Measurements from ENCODE around the gene GLTP.
"Not testable (repeated sequence)": the region's sequence is repeated elsewhere in the genome, so short reads cannot be mapped to it uniquely, and the experiment has no call there.

The GLTP gene

DNA sequence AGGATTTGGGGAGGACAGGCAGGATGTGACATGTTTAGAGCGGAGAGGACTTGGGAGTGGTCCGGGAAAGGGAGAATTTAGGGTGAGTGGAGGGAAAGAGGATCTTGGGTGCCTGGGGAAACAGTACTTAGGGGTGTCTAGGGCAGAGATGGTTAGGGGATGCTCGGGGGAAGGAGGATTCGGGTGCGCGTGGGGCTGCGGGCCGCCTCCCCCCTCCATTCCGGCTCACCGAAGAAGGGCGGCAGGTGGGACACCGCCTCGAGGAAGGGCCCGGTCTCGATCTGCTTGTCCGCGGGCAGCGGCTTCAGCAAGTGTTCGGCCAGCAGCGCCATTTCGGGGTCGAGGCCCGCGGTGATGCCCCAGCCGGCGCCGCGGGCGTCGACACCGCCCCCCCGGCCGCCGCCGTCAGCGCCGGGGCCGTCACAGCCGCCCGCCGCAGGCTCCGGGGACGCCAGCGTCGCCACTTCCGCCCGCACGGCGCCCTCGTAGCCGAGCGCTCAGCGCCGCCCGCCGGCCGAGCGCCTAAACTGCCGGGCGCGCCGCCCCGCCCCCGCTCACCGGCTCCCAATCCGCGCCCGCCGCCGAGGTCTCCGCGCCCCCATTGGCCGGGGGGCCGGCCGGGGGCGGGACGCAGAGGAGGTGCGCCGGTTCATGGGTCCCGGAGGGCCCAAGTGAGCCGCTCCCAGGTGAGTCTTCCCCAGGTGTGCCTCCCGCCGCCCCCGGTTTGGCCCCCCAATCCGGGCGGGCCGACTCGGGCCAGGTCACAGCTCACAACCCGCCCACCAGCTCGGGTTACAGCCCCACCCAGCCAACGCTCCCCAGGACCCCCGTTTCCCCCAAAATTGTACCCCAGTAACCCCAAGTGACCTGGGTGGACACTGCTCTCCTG is at the start of gene GLTP:
Gene GLTP (minus strand): TSS at position 499 of the 889 bp plus-strand sequence. CDS start 167 bp downstream, at position 332.
- DNase-seq (ENCODE audit: low read depth in 2 of 3, low spot score in 2 of 3): peak; percentile 53 to 83 (median 66)

DNA sequence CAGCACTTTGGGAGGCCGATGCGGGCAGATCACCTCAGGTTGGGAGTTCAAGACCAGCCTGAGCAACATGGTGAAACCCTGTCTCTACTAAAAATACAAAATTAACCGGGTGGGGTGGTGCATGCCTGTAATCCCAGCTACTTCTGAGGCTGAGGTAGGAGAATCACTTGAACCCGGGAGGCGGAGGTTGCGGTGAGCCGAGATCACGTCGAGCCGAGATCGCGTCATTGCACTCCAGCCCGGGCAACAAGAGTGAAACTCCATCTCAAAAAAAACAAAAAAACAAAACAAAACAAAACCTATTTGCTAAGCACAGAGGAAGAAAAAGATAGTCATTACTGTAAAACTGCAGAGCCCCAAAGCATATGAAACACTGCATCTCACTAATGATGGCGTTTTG is 49.0 kb upstream of the GLTP start:
- DNase-seq (ENCODE audit: low read depth in 2 of 3, low spot score in 2 of 3): not testable (repeated sequence)

DNA sequence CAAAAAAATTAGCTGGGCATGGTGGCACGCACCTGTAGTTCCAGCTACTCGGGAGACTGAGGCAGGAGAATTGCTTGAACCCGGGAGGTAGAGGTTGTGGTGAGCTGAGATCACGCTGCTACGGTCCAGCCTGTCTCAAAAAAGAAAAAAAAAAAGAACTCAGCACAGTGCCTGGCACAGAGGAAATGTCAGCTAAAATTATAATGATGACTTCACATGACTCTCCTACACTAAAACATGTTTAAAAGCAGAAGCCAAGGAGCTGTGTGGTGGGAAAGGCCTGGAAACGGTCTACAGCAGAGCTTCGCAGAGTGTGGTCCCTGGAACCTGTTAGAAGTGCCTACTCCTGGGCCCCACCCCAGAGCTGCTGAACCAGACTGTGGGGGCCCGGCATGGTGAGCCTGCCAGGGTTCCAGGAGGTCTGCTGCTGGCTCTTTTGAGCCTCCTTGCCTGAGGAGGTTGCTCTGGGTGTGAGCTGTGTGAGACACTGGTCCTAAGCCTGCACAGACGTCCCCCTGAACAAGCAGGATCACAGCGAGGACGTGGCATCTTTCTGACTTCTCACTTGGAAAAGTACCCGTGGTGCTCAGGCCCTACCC is 47.8 kb upstream of the GLTP start:
- DNase-seq (ENCODE audit: low read depth in 2 of 3, low spot score in 2 of 3): no peak

- DNase-seq (ENCODE audit: low read depth in 2 of 3, low spot score in 2 of 3): no peak
Observed at GRCh38 chr12:109927622-109928021, 47.3 kb upstream of the GLTP start.

GRCh38 chr12:109926488-109927210 is 46.3 kb upstream of the GLTP start:
- no peak for DNase-seq (ENCODE audit: low read depth in 2 of 3, low spot score in 2 of 3)

- DNase-seq (ENCODE audit: low read depth in 2 of 3, low spot score in 2 of 3): no peak
Observed at GRCh38 chr12:109926016-109926415, 45.7 kb upstream of the GLTP start.

DNA sequence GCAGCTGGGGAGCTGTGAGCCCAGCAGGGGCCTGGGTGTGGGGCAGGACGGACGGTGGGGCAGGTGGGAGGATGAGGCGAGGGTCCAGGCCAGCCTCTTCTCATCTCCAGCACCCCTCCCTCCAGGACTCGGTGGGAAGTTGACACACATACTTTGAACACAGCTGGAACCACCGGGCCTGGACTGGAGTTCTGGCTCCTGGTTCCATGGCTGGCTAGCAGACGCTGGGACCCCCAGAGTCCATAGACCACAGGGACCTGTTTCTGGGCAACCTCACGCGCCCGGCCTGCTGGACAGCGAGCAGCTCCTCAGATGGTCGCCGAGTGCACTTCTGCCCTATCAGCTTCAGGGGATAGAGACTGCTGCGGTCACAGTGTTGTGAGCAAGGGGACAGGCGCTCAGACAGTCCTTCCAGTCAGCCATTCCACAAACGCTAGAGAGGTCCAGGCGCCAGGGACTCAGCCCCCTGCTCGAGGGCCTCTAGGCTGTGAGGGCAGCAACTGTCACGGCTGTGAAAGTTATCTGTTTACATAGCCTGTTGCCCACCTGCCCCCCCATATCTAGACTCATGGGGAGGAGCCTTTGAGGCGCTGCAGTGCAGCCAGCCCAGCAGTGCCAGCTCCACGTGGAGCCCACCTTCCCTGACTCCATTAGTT is 45.0 kb upstream of the GLTP start:
- DNase-seq (ENCODE audit: low read depth in 2 of 3, low spot score in 2 of 3): no peak

DNA sequence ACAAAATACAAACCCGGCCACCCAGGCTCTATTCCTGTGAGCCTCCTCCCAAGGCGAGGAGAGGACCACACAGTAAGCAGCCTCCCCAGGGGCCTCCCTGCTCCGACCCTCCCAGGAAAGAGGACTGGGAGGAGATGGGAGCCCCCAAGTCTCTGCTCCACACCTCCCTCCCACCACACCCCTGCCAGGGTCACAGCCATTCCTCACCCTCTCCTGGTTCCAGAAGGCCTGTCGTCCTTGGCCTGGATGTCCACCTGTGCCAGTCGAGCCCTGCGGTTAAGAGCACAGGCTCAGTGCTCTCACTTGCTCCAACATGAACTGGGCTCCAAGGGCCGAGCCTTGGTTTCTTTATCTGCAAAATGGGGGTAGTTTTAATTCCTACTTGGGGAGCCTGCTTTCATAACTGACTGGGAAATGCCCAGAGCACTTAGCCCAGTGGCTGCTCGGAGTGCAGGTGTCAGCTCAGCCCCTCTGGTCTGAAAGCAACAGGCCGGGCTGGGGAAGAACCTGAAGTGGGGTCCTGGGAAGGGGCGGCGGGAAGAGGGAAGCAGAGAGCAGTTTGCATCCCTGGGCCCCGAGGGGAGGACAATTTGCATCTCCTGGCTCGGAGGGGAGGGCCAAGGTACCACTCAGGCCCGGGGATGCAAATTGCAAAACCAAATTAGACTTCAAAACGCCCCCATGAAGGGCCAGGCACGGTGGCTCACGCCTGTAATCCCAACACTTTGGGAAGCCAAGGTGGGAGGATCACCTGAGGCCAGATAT is 43.3 kb upstream of the GLTP start:
- DNase-seq (ENCODE audit: low read depth in 2 of 3, low spot score in 2 of 3): no peak

- DNase-seq (ENCODE audit: low read depth in 2 of 3, low spot score in 2 of 3): no peak
Observed at GRCh38 chr12:109923038-109923437, 42.7 kb upstream of the GLTP start.

DNA sequence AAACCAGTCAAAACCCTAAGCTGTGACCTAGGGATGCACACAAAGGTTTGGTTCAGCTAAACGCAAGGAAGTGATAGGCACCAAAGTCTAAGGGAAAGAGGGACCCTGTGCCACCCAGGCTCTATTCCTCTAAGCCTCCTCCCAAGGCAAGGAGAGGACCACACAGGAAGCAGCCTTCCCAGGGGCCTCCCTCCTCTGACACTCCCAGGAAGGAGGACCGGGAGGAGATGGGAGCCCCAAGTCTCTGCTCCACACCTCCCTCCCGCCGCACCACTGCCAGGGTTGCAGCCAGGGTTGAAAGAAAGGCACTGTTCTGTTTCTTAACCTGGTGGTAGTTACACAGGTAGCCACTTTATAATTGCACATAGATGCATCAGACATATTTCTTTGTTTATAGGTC is 41.6 kb upstream of the GLTP start:
- DNase-seq (ENCODE audit: low read depth in 2 of 3, low spot score in 2 of 3): no peak

DNA sequence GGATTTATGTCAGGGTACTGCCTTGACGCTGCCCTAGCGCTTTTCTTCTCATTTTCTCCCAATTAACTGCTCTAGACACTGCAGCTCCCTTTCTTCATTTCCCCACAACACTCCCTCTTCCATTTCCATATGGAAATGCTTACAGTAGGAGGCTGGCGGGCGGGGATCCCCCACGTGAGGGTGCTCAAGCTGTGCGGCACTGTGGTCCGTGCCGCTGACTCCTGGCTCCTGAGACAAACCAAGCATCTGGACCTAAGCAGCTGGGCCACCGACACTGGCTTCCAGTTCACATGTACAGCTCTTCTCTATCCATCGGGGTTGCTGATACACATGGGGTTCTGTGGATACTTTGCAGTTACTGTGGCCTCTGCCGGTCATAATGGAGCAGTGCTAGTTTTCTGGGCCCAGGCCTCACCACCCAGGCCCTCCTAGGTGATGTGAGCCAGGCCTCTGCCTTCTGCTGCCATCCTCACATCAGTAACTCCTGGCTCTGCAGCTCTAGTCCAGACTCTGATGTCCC is 40.0 kb upstream of the GLTP start:
- no peak for DNase-seq (ENCODE audit: low read depth in 2 of 3, low spot score in 2 of 3)

DNA sequence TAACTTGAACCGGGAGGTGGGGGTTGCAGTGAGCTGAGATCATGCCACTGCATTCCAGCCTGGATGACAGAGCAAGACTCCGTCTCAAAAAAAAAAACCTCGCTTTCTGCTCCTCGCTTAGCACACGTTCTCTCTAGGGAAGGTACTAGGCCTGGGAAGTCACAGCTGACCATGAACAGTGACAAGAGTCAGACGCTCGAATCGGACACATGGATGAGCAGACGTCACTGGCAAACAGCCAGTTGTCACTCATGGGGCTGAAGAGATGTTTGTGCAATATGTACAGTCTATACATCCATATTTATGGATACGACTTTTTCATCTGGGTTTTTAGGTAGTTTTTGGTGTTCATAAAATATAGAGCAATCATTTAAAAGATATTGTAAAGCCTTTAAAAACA is 39.1 kb upstream of the GLTP start:
- no peak for DNase-seq (ENCODE audit: low read depth in 2 of 3, low spot score in 2 of 3)

DNA sequence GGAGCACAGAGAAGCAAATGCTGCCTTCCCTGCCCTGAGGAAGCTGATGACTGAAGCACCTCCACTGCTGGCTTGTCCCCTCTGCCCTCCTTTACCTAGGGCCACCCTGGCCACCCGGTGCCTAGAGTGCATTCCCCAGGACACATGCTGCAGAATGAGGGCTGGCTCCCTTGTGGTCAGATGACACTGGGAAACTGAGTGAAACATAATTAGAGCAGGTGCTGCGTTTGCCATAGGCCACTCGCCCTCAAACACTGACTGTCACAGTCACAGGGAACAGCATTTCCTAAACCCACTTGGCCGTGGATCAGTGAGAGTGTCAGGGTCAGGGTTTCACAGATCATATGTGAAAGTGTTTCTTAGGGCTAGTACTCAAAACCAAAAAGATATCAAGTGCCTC is 35.7 kb upstream of the GLTP start:
- DNase-seq (ENCODE audit: low read depth in 2 of 3, low spot score in 2 of 3): no peak

GRCh38 chr12:109915171-109916040 is 35.1 kb upstream of the GLTP start:
- DNase-seq (ENCODE audit: low read depth in 2 of 3, low spot score in 2 of 3): no peak

DNA sequence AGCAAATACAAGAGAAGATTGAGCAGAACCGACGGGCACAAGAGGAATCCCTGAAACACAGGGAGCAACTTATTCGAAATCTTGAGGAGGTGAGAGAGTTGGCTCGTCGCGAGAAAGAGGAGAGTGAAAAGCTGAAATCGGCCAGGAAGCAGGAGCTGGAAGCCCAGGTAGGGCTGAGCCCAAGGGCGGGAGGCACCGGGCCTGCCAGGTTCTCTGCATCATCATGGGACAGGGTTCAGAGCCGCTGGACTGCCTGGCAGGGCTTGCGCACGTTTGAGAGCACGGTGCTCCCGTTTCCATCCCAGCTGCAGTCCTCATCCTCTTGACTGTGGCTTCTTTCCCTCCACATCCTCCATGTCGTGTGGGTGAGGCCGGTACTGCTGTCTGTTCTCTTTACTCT is 34.1 kb upstream of the GLTP start:
- DNase-seq (ENCODE audit: low read depth in 2 of 3, low spot score in 2 of 3): no peak

DNA sequence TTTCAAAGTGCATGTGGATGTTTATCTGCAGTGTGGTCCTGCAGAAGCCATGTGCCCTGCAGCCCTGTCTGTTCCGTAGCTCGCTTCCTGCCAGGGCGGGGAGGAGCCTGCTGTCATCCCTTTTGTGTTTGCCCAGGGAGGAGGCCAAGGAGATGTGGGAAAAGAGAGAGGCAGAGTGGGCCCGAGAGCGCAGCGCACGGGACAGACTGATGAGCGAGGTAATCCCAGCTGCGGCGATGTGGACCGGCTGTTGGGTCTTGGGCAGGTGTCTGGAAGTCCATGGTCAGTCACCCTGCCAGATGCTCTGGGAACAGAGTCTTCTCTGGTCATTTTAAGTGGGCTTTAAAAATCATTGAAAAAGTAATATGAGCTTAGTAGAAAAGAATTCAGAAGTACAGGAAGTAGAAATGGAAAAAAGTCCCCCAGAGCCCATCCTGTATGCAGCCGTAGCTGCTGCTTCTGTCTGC is 32.5 kb upstream of the GLTP start:
- no peak for DNase-seq (ENCODE audit: low read depth in 2 of 3, low spot score in 2 of 3)

GRCh38 chr12:109910969-109911348 is 30.6 kb upstream of the GLTP start:
- DNase-seq (ENCODE audit: low read depth in 2 of 3, low spot score in 2 of 3): no peak

DNA sequence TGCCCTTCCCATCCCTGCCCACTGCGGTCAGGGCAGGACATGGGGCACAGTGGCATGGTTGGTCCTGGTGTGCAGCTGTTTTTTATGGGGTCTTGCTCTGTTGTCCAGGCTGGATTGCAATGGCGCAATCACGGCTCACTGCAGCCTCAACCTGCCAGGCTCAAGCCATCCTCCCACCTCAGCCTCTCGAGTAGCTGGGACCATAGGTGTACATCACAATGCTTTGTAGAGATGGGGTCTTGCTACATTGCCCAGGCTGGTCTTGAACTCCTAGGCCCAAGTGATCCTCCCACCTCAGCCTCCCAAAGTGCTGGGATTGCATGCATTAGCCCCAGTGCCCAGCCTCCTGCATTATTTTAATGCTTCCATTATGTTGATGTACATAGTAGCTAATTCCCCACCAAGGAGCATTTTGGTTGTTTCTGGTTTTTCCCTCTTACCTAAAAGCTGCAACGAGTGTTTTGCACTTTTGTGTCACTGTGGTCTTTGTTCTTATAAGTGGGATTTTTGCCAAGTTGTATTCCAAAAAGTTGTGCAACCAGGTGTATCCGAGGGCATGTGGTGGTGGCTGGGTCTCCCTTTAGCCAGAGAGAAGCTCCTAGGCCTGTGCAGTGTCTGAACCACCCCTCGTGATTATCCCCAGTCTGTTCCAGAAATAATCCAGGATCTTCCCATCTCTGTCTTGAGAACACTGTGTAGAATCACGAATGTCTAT is 30.1 kb upstream of the GLTP start:
- no peak for DNase-seq (ENCODE audit: low read depth in 2 of 3, low spot score in 2 of 3)

DNA sequence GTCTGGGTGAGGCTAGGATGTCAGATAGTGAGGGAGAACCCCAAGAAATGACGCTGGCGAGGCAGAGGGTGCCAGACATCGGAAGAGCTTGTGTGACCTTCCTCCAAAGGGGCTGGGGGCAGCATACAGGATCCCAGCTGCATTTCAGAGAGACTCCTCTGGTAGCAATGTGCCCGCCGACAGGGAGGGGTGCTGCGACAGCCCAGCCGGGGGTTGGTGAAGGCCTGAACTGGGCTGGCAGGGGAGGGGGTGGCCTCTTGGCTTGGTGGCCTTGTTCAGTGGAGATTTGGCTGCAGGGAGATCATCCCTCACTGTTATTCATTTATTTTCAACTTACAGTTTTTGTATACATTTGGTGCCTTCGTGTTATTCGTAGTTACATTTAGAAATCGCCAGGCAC is 25.0 kb upstream of the GLTP start:
- DNase-seq (ENCODE audit: low read depth in 2 of 3, low spot score in 2 of 3): no peak

Data from activated CD8-positive, alpha-beta memory T cell treated with anti-CD3 and anti-CD28 coated beads for 48 hours (primary cell).